HG03159 (cell line): Measurements from ENCODE around the gene NATD1.
"Not testable (repeated sequence)": the region's sequence is repeated elsewhere in the genome, so short reads cannot be mapped to it uniquely, and the experiment has no call there.

Experiments
- ATAC-seq: cut with Tn5 transposase; IDR thresholded peaks from one replicate; pipeline ENCODE4 v1.9.1; 2021; ENCODE audit warnings: mild to moderate bottlenecking, moderate library complexity; ENCODE audit not compliant: unreplicated experiment

Gene NATD1

GRCh38 chr17:21247552-21248258 lies 5.5 kb downstream of the NATD1 start:
- no peak for ATAC-seq

- ATAC-seq, result no peak
These were observed 6.5 kb downstream of the NATD1 start for GRCh38 chr17:21246698-21247097.

- no peak for ATAC-seq
These were observed 7.5 kb downstream of the NATD1 start for GRCh38 chr17:21245639-21246084.

- ATAC-seq, result no peak
These were observed 9.5 kb downstream of the NATD1 start for GRCh38 chr17:21243516-21244303.

- ATAC-seq, result no peak
These were observed 10.3 kb downstream of the NATD1 start for GRCh38 chr17:21242780-21243515.

- no peak for ATAC-seq
These were observed 11.0 kb downstream of the NATD1 start for GRCh38 chr17:21242026-21242697.

- no peak for ATAC-seq
These were observed 11.6 kb downstream of the NATD1 start for GRCh38 chr17:21241564-21241963.

- ATAC-seq, result no peak
These were observed 12.7 kb downstream of the NATD1 start for GRCh38 chr17:21240369-21241055.

- ATAC-seq, result no peak
These were observed 13.4 kb downstream of the NATD1 start for GRCh38 chr17:21239680-21240368.

- ATAC-seq, result no peak
These were observed 17.3 kb downstream of the NATD1 start for GRCh38 chr17:21235921-21236320.

GRCh38 chr17:21233581-21234347 lies 19.4 kb downstream of the NATD1 start:
- ATAC-seq, result no peak

- ATAC-seq, result no peak
These were observed 21.0 kb downstream of the NATD1 start for GRCh38 chr17:21232033-21232749.

- ATAC-seq, result no peak
These were observed 21.7 kb downstream of the NATD1 start for GRCh38 chr17:21231533-21231932.

GRCh38 chr17:21228845-21229244 lies 24.4 kb downstream of the NATD1 start:
- ATAC-seq, result no peak

GRCh38 chr17:21228111-21228510 lies 25.1 kb downstream of the NATD1 start:
- ATAC-seq, result no peak

- not testable (repeated sequence) for ATAC-seq
These were observed 25.9 kb downstream of the NATD1 start for GRCh38 chr17:21227277-21227676.

GRCh38 chr17:21223086-21223485 lies 30.1 kb downstream of the NATD1 start:
- ATAC-seq, result no peak

- ATAC-seq, result no peak
These were observed 34.3 kb downstream of the NATD1 start for GRCh38 chr17:21218831-21219380.
